Measurements from ENCODE around the gene RAB5B. TPM values are rescaled to one million over a fixed set of nuclear protein-coding genes. Genes with fewer than 3 reads are reported as not detected.
A peak's percentile ranks its signal among the peaks of the same experiment; 100 is the strongest.

Gene RAB5B
- total RNA-seq, 5 donors from 2014 or later (not counting 1 experiment from before 2014, with no cell fraction given): 58.6 to 99.8 (median 85.7) TPM

DNA sequence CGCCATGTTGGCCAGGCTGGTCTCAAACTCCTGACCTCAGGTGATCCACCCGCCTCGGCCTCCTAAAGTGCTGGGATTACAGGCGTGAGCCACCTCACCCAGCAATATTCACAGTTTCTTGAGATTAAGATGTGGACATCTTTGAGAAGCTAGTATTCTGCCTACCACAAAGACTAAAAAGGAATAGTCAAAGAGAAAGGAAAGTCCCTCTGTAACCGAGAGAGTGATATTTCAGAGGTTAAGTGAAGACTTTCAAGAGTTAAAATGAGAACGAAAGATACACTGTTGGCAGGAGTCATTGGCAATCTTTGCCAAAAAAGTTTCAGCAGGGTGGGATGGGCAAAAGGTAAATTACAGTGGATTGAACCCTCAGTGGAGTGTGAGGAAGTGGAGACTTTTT, 27.3 kb upstream of the RAB5B start:
- peaks cover 61% of the 10 kb centered on the region for H3K36me3 Mint-ChIP-seq
- no peaks in the 10 kb centered on the region for H3K9me3 Mint-ChIP-seq
- Histone ChIP-seq H3K4me3 (ENCODE audit: control insufficient read depth in 1 of 2, extremely low read depth in 1 of 2, low read length in 1 of 2) (no peak overlapping the region), H3K27me3 (replicated peaks in 1 of 2; ENCODE audit: control insufficient read depth in 2 of 2, extremely low read depth in 1 of 2, insufficient read depth in 2 of 2, low read length in 1 of 2) (no peaks in the 10 kb centered on the region), H3K36me3 (ENCODE audit: control insufficient read depth in 2 of 2, extremely low read depth in 1 of 2, insufficient read depth in 1 of 2, low read length in 1 of 2) (peaks cover 27 to 91% of the 10 kb centered on the region in 2 donors), H3K27ac (ENCODE audit: low read length) (no peak overlapping the region), H3K4me1 (ENCODE audit: control insufficient read depth in 1 of 2, extremely low read depth in 1 of 2, insufficient read depth in 2 of 2, low read length in 2 of 2) (peaks cover 7% of the 10 kb centered on the region in 2 experiments), H3K9me3 (no peaks in the 10 kb centered on the region)
- CTCF ChIA-PET: no interaction called here
- no peaks in the 10 kb centered on the region for H3K27me3 Mint-ChIP-seq
- peaks cover 53 to 62% (median 56%) of the 10 kb centered on the region in 3 donors for H3K4me1 Mint-ChIP-seq
- POLR2A ChIA-PET: no interaction called here
- DNase-seq (no peak), ATAC-seq (replicated peaks in 1 of 4) (no peak)
- H3K27ac Mint-ChIP-seq: peak overlapping the region; percentile 63 to 72
- WGBS (ENCODE audit: insufficient coverage): 44% methylated on average over 2 of the region's 6 CpGs
- no peak overlapping the region for H3K4me3 Mint-ChIP-seq

DNA sequence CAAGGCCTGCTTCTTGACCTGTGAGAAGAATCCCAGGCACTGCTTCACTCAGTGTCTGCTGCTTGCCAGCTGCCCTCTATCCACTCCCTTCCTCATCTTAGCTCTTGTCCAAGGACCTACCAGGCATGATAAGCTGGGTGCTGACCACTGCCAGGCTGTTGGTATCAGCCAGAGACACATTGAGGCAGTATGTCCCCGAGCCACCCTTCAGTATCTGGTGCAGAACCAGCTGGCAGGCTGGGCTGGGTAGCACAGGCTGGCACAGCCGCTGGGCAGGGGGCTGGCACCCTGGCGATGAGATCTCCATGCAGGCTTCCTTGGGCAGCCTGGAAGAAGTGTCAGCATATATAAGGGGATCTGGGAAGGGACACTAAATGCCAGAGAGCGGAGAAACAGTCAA, 18.5 kb upstream of the RAB5B start:
- Mint-ChIP-seq H3K27ac (peak overlapping the region; percentile 81 to 88), H3K36me3 (peaks cover 31% of the 10 kb centered on the region), H3K27me3 (no peaks in the 10 kb centered on the region), H3K4me3 (no peak overlapping the region), H3K4me1 (peaks cover 27 to 32% (median 31%) of the 10 kb centered on the region in 3 donors), H3K9me3 (no peaks in the 10 kb centered on the region)
- 75% methylated on average over 1 of the region's 4 CpGs for WGBS (ENCODE audit: insufficient coverage)
- H3K36me3 ChIP-seq (ENCODE audit: control insufficient read depth in 2 of 2, extremely low read depth in 1 of 2, insufficient read depth in 1 of 2, low read length in 1 of 2): peaks cover 7 to 57% of the 10 kb centered on the region in 2 donors
- peaks cover 0 to 21% of the 10 kb centered on the region in 2 experiments for H3K4me1 ChIP-seq (ENCODE audit: control insufficient read depth in 1 of 2, extremely low read depth in 1 of 2, insufficient read depth in 2 of 2, low read length in 2 of 2)
- no peak overlapping the region for H3K27ac ChIP-seq (ENCODE audit: low read length)
- H3K9me3 ChIP-seq: no peaks in the 10 kb centered on the region
- no peak overlapping the region for H3K4me3 ChIP-seq (ENCODE audit: control insufficient read depth in 1 of 2, extremely low read depth in 1 of 2, low read length in 1 of 2)
- DNase-seq: no peak
- no peaks in the 10 kb centered on the region for H3K27me3 ChIP-seq (replicated peaks in 1 of 2; ENCODE audit: control insufficient read depth in 2 of 2, extremely low read depth in 1 of 2, insufficient read depth in 2 of 2, low read length in 1 of 2)
- POLR2A ChIA-PET: no interaction called here
- CTCF ChIA-PET: interaction anchor here in 1 of 2 donors (0.7 to 1.2 kb wide), 2 partner anchors 19 to 405 kb away, joined by 3 read pairs; partner anchors contain the start of genes RAB5B and STAT2
- peak; percentile 25 to 34 (median 30) for ATAC-seq (replicated peaks in 1 of 4)

DNA sequence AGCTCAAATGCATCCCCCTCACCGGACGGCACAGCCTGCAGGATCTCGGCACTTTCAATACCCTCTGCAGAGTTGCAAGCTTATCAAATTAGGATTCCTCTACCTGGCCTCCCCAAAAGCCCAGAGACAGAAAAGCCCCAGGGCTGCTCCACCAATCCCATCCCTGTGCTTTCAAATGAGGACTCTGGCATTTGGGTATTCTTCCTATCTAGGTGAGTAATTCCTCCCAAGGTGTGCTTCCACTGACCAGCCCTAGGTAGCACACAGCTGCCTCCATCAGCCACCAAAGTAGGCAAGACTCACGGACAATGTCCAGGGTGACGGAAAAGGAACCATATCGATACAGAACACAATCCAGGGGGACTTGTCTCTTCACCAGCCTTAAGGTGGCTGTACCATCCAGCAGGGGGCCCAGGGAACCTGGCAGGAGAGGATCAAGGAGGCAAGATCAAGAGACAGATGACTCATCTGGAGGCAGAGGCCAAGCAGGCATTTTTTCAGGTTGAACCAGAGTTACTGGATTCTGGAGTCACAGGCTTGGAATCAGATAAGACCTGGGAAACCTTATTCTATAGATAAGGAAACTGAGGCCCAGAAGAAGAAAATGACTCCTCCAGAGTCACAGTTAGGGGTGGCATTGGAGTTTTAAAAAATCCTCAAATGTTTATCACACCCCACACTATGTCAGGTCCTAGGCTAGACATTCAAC, 17.9 kb upstream of the RAB5B start:
- Histone ChIP-seq H3K4me1 (ENCODE audit: control insufficient read depth in 1 of 2, extremely low read depth in 1 of 2, insufficient read depth in 2 of 2, low read length in 2 of 2) (peaks cover 0 to 21% of the 10 kb centered on the region in 2 experiments), H3K27me3 (replicated peaks in 1 of 2; ENCODE audit: control insufficient read depth in 2 of 2, extremely low read depth in 1 of 2, insufficient read depth in 2 of 2, low read length in 1 of 2) (no peaks in the 10 kb centered on the region), H3K36me3 (ENCODE audit: control insufficient read depth in 2 of 2, extremely low read depth in 1 of 2, insufficient read depth in 1 of 2, low read length in 1 of 2) (peaks cover 7 to 51% of the 10 kb centered on the region in 2 donors), H3K9me3 (no peaks in the 10 kb centered on the region), H3K4me3 (ENCODE audit: control insufficient read depth in 1 of 2, extremely low read depth in 1 of 2, low read length in 1 of 2) (no peak overlapping the region), H3K27ac (ENCODE audit: low read length) (peak overlapping the region; percentile 5)
- 89% methylated on average over 6 of the region's 6 CpGs for WGBS (ENCODE audit: insufficient coverage)
- no peaks in the 10 kb centered on the region for H3K27me3 Mint-ChIP-seq
- H3K4me1 Mint-ChIP-seq: peaks cover 27 to 32% (median 31%) of the 10 kb centered on the region in 3 donors
- ChIA-PET POLR2A (no interaction called here), CTCF (interaction anchor here in 1 of 2 donors (0.7 kb wide), 1 partner anchor 404 kb away, joined by 3 read pairs; the partner anchor contains the start of gene STAT2)
- ATAC-seq (replicated peaks in 1 of 4) (peak; percentile 68 to 84 (median 72)), DNase-seq (peak in 12 of 35 experiments; percentile 14 to 61 (median 30))
- no peak overlapping the region for H3K4me3 Mint-ChIP-seq
- no peaks in the 10 kb centered on the region for H3K9me3 Mint-ChIP-seq
- H3K36me3 Mint-ChIP-seq: peaks cover 31% of the 10 kb centered on the region
- peak overlapping the region; percentile 81 to 88 for H3K27ac Mint-ChIP-seq

DNA sequence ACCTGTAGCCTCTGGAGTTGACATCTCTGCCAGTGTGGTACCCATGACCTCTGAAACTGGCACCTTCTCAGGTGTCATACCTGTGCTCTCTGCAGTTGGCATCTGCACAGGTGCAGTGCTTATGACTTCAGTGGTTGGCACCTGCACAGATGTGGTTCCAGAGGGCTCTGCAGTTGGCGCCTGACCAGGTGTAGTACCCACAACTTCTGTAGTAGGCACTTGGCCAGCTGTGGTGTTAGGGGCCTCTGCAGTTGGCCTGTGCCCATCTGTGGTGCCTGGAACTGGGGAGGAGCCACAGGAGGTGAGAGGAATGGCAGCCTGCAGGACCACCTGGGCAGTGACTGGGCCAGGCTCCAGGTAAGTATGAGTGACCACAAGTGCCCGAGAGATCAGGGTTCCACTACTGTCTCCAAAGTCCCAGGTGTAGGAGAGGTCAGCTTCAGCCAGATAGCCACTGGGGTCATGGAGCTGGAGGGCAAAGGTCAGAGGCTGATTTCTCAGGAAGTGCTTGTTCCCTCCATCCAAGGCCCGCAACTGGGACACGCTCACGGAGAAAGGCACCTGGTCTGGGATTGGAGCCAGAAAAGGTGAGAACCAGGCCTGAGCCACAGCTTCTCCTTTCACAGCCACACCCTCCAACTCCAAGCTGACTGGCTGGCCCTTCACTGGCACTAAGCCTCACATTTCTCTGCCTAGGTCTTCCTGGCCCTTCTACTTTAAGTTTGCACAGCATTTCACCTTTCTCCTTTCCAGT, 16.6 kb upstream of the RAB5B start:
- H3K9me3 Mint-ChIP-seq: no peaks in the 10 kb centered on the region
- peak in 1 of 4 experiments; percentile 5 for ATAC-seq (replicated peaks in 1 of 4)
- H3K27me3 ChIP-seq (replicated peaks in 1 of 2; ENCODE audit: control insufficient read depth in 2 of 2, extremely low read depth in 1 of 2, insufficient read depth in 2 of 2, low read length in 1 of 2): no peaks in the 10 kb centered on the region
- no peaks in the 10 kb centered on the region for H3K9me3 ChIP-seq
- peak overlapping the region; percentile 78 to 88 for H3K27ac Mint-ChIP-seq
- peaks cover 0 to 37% of the 10 kb centered on the region in 2 donors for H3K36me3 ChIP-seq (ENCODE audit: control insufficient read depth in 2 of 2, extremely low read depth in 1 of 2, insufficient read depth in 1 of 2, low read length in 1 of 2)
- no peak overlapping the region for H3K4me3 ChIP-seq (ENCODE audit: control insufficient read depth in 1 of 2, extremely low read depth in 1 of 2, low read length in 1 of 2)
- H3K4me3 Mint-ChIP-seq: no peak overlapping the region
- peaks cover 0 to 18% of the 10 kb centered on the region in 2 experiments for H3K4me1 ChIP-seq (ENCODE audit: control insufficient read depth in 1 of 2, extremely low read depth in 1 of 2, insufficient read depth in 2 of 2, low read length in 2 of 2)
- ChIA-PET POLR2A (interaction anchor here in 1 of 2 donors (1.0 kb wide), 1 partner anchor 16 kb away, joined by 3 read pairs; the partner anchor contains the start of gene RAB5B), CTCF (interaction anchor here (0.5 kb wide), 2 partner anchors 26 to 910 kb away, joined by 4 to 9 read pairs; no protein-coding TSS in a partner anchor)
- peak overlapping the region; percentile 44 for H3K27ac ChIP-seq (ENCODE audit: low read length)
- H3K36me3 Mint-ChIP-seq: peaks cover 19% of the 10 kb centered on the region
- H3K4me1 Mint-ChIP-seq: peaks cover 19 to 25% (median 20%) of the 10 kb centered on the region in 3 donors
- WGBS (ENCODE audit: insufficient coverage): 81% methylated on average over 5 of the region's 5 CpGs
- no peaks in the 10 kb centered on the region for H3K27me3 Mint-ChIP-seq
- peak in 1 of 35 experiments; percentile 7 for DNase-seq

DNA sequence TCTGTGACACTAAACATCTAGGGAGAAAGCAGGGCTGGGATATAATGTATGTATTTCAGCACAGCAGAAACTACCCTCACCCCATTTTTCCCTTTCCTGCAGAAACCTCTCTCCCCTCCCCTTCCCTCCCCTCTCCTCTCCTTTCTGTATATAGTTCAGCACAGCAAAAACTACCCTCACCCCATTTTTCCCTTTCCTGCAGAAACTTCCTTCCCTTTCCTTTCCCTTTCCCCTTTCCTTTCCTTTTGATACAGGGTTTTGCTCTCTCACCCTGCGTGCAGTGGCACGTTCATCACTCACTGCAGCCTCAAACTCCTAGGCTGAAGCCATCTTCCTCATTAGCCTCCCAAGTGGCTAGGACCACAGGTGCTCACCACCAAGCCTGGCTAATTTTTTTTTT, 10.1 kb upstream of the RAB5B start:
- 90% methylated on average over 2 of the region's 2 CpGs for WGBS (ENCODE audit: insufficient coverage)
- Mint-ChIP-seq H3K27ac (no peak overlapping the region), H3K9me3 (no peaks in the 10 kb centered on the region), H3K4me3 (no peak overlapping the region), H3K36me3 (no peaks in the 10 kb centered on the region), H3K27me3 (no peaks in the 10 kb centered on the region), H3K4me1 (peaks cover 30 to 32% (median 31%) of the 10 kb centered on the region in 3 donors)
- DNase-seq (no peak), ATAC-seq (replicated peaks in 1 of 4) (no peak)
- no peak overlapping the region for H3K27ac ChIP-seq (ENCODE audit: low read length)
- no peak overlapping the region for H3K4me3 ChIP-seq (ENCODE audit: control insufficient read depth in 1 of 2, extremely low read depth in 1 of 2, low read length in 1 of 2)
- no peaks in the 10 kb centered on the region for H3K9me3 ChIP-seq
- ChIA-PET POLR2A (no interaction called here), CTCF (no interaction called here)
- H3K27me3 ChIP-seq (replicated peaks in 1 of 2; ENCODE audit: control insufficient read depth in 2 of 2, extremely low read depth in 1 of 2, insufficient read depth in 2 of 2, low read length in 1 of 2): no peaks in the 10 kb centered on the region
- H3K4me1 ChIP-seq (ENCODE audit: control insufficient read depth in 1 of 2, extremely low read depth in 1 of 2, insufficient read depth in 2 of 2, low read length in 2 of 2): peaks cover 10 to 27% of the 10 kb centered on the region in 2 experiments
- peaks cover 0 to 3% of the 10 kb centered on the region in 2 donors for H3K36me3 ChIP-seq (ENCODE audit: control insufficient read depth in 2 of 2, extremely low read depth in 1 of 2, insufficient read depth in 1 of 2, low read length in 1 of 2)

DNA sequence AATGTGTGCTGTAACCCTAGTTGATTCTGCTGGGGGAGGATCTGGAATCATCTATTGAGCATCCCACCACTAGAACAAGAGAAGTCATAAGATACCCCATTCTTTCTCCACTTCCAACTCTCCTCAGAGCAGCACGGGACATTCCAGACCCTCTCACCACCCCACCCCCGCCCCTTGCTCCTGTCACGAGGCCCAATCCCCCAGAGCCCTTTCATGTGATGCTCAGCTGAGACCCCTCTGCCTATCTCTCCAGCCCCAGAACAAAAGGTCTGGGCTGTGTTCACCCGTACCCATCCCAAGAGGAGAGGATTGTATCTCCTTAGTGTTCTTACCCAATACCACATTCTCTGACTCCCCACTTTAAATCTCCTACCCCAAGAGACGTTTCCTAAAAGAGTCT, 8.6 kb upstream of the RAB5B start:
- 95% methylated on average over 4 of the region's 5 CpGs for WGBS (ENCODE audit: insufficient coverage)
- no peaks in the 10 kb centered on the region for H3K36me3 Mint-ChIP-seq
- Histone ChIP-seq H3K27ac (ENCODE audit: low read length) (no peak overlapping the region), H3K27me3 (replicated peaks in 1 of 2; ENCODE audit: control insufficient read depth in 2 of 2, extremely low read depth in 1 of 2, insufficient read depth in 2 of 2, low read length in 1 of 2) (no peaks in the 10 kb centered on the region), H3K4me1 (ENCODE audit: control insufficient read depth in 1 of 2, extremely low read depth in 1 of 2, insufficient read depth in 2 of 2, low read length in 2 of 2) (peaks cover 10 to 25% of the 10 kb centered on the region in 2 experiments), H3K9me3 (no peaks in the 10 kb centered on the region), H3K36me3 (ENCODE audit: control insufficient read depth in 2 of 2, extremely low read depth in 1 of 2, insufficient read depth in 1 of 2, low read length in 1 of 2) (peaks cover 0 to 5% of the 10 kb centered on the region in 2 donors), H3K4me3 (ENCODE audit: control insufficient read depth in 1 of 2, extremely low read depth in 1 of 2, low read length in 1 of 2) (no peak overlapping the region)
- H3K4me3 Mint-ChIP-seq: peak overlapping the region; percentile 90 to 97 (median 92)
- H3K27me3 Mint-ChIP-seq: no peaks in the 10 kb centered on the region
- ChIA-PET POLR2A (no interaction called here), CTCF (no interaction called here)
- DNase-seq: no peak
- no peak for ATAC-seq (replicated peaks in 1 of 4)
- H3K9me3 Mint-ChIP-seq: no peaks in the 10 kb centered on the region
- H3K4me1 Mint-ChIP-seq: peaks cover 30 to 31% (median 30%) of the 10 kb centered on the region in 3 donors
- H3K27ac Mint-ChIP-seq: peak overlapping the region; percentile 8 to 25
